KBM-7 (cell line): ENCODE data around the gene AP1G1.
"Not testable (repeated sequence)": the region's sequence is repeated elsewhere in the genome, so short reads cannot be mapped to it uniquely, and the experiment has no call there.

ENCODE experiments used
- DNase-seq: peaks from one replicate; pipeline ENCODE4 v3.0.0-alpha.2; 2015
- in situ Hi-C: fragments of 300-500 bp; cut with MboI; formaldehyde crosslinking; loops from 2 replicates; pipeline ENCODE4 v1.14.3; 2020; ENCODE audit warnings: low sequenced_read_pairs, low pct_unique_long_range_greater_than_20kb, mixed read lengths

The AP1G1 gene

DNA sequence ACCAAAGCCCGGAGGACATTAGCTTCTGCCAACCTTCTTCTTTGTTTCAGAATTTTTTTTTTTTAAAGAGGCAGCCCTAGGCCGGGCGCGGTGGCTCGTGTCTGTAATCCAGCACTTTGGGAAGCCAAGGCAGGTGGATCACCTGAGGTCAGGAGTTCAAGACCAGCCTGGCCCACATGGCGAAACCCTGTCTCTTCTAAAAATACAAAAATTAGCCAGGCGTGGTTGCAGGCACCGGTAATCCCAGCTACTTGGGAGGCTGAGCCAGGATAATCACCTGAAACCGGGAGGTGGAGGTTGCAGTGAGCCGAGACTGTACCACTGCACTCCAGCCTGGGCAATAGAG lies 8.5 kb upstream of the AP1G1 start:
- in situ Hi-C loops, DNase-seq: not testable (repeated sequence)

DNA sequence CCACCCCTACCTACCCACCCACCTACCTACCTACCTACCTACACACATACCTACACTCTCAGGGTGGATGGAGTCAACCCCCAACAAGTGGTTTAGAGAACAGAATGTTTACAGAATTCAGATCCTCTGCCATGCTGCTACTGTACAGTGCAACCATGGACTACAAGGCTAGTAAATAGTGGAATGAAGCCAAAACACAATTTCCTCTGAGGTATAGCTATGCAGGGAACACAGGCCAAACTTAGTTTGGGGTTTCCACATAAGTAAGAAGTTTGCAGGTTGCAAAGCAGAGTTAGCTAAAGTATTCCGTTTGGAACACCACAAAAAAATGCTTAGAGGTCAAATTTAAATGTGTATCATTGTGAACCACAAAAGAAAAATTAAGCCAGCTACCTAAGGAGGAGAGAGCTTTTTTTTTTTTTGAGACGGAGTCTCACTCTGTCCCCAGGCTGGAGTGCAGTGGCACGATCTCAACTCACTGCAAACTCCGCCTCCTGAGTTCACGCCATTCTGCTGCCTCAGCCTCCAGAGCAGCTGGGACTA lies 2.7 kb upstream of the AP1G1 start:
- DNase-seq = no peak

DNA sequence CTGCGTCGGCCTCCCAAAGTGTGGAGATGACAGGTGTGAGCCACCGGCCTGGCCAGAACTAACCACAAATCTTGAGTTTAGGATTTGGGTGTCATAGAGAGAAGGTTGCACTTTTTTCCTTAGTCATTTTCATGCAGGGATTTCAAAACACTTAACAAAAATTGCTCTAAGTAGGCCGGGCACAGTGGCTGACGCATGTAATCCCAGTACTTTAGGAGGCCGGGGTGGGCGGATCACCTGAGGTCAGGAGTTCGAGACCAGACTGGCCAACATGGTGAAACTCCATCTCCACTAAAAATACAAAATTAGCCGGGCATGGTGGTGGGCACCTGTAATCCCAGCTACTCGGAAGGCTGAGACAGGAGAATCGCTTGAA lies 1.5 kb upstream of the AP1G1 start:
- DNase-seq = not testable (repeated sequence)

More for the DNA sequence above, 2.7 kb upstream of the AP1G1 start:
- in situ Hi-C loops = no loop called here

DNA sequence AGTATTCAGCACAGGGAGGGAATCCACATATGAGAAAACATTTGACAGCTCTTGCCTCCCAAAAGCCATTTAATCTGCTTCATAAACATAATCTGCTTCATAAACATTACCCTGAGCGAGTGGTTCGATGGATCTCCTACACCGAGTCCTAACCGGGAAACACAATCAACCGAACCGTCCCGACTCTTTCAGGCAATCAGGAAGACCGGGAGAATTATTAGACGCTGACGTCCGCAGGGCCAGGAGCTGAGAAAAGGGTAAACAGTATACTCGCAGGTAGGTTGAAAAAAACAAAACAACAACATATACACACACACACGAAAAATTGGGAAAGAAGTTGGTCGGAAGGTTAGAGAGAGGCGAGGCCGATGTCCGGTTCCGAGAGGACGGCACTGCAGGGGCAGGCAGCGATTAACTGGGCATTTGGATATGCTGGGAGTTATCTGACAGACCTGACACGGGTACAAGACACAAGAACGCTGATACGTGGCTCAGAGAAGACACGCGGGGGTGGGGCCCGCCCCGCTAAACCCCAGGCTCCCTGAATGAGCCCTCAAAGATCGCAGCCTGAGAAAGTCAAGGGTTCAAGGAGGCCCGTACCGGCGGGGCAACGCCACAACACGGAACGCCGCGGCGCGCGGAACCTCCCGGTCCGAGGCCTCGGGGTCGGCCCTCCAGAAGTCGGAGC lies 585 bp downstream of the AP1G1 start:
- no peak for DNase-seq
- in situ Hi-C loops = no loop called here

More for the DNA sequence above, 1.5 kb upstream of the AP1G1 start:
- in situ Hi-C loops = not testable (repeated sequence)

- no peak for DNase-seq
- in situ Hi-C loops = no loop called here
Observed at GRCh38 chr16:71803305-71803690, 5.3 kb downstream of the AP1G1 start.

DNA sequence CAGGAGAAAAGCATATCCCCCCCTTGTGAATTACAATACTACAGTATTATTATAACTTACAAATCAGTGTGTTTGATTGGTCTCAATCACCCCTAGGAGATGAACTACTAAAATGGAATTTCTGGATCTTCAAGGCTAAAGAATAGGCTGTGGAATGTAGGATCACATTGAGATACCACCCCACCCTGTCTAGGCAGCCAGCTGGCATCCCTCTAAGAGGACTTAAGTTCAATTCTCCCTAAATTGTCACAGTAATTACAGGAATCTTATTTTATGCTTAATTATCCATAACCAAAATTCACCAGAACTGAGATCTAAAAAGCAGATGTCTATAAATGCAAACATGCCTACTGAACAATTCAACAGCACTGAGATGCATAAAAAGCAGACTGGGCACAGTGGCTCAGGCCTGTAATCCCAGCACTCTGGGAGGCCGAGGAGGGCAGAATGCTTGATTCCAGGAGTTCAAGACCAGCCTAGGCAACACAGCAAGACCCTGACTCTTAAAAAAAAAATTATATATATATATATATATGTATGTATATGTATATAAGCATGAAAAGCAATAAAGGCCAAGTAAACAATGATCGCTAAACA lies 12.0 kb downstream of the AP1G1 start:
- in situ Hi-C loops = no loop called here
- DNase-seq = no peak

- in situ Hi-C loops = no loop called here
- DNase-seq = no peak
Observed at GRCh38 chr16:71794943-71795342, 13.7 kb downstream of the AP1G1 start.

GRCh38 chr16:71794018-71794417 lies 14.6 kb downstream of the AP1G1 start:
- no peak for DNase-seq
- in situ Hi-C loops = no loop called here

- DNase-seq = no peak
- in situ Hi-C loops = no loop called here
Observed at GRCh38 chr16:71792176-71792575, 16.5 kb downstream of the AP1G1 start.

DNA sequence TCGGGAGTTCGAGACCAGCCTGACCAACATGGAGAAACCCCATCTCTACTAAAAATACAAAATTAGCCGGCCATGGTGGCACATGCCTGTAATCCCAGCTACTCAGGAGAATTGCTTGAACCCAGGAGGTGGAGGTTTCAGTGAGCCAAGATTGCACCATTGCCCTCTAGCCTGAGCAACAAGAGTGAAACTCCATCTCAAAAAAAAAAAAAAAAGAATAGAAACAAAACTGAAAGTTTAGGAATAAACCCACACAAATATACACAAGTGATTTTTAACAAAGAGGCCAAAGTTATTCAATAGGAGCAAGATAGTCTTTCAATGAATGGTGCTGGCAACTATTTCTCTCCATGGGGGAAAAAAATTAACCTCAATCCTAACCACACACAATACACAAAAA lies 18.3 kb downstream of the AP1G1 start:
- DNase-seq, in situ Hi-C loops: not testable (repeated sequence)

DNA sequence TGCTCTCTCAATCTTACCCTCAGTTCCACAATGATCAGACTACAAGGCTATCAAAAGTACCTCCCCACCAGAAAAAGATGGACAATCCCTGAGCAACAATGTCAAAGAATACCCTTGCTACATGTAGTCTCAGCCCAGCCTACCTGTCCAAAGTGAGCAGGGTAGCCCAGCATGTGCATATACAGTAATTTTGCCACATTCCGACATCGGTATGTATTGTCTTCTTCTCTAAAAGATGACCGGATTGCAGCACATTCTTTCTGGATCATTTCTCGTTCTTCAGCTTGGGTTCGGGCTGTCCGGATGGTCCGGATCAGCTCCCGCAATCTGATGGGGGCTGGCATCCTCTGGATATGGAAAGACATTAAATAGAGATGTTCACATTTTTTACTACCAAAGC lies 19.5 kb downstream of the AP1G1 start:
- in situ Hi-C loops = no loop called here
- DNase-seq = no peak

GRCh38 chr16:71788578-71788977 lies 20.1 kb downstream of the AP1G1 start:
- in situ Hi-C loops = no loop called here
- DNase-seq = no peak

DNA sequence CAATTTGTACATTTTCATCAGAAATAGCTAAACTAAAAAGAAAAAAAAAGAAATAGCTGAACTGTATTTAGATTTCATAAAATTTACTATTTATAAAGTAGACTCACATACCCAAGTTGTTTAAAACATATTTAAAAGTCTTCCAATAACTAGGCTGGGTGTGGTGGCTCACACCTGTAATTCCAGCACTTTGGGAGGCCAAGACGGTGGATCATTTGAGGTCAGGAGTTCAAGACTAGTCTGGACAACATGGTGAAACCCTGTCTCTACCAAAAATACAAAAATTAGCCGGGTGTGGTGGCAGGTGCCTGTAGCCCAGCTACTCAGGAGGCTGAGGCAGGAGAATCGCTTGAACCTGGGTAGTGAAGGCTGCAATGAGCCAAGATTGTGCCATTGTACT lies 23.5 kb downstream of the AP1G1 start:
- in situ Hi-C loops, DNase-seq: not testable (repeated sequence)

- in situ Hi-C loops = no loop called here
- no peak for DNase-seq
Observed at GRCh38 chr16:71784093-71784492, 24.5 kb downstream of the AP1G1 start.

GRCh38 chr16:71781741-71782140 lies 26.9 kb downstream of the AP1G1 start:
- no peak for DNase-seq
- in situ Hi-C loops = no loop called here

GRCh38 chr16:71780521-71781089 lies 28.0 kb downstream of the AP1G1 start:
- DNase-seq = no peak
- in situ Hi-C loops = no loop called here

DNA sequence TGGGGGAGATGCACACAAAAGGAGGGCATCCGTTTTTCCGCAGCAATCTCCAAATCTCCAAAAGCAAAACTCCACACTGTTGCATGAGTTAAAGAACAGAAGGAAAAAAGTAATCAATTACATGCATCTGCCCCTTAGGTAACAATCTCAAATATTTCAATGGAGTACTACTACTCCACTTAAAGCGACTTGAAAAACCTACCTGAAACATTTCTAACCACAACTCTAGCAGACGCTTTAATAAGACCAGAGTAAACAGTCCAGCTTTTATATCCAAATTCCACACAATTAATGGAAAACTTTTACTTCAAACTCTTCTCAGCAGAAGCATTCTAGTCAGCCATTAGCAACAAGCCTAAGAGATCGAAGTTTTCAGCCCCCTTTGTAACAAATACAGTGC lies 29.9 kb downstream of the AP1G1 start:
- in situ Hi-C loops = no loop called here
- DNase-seq = no peak

DNA sequence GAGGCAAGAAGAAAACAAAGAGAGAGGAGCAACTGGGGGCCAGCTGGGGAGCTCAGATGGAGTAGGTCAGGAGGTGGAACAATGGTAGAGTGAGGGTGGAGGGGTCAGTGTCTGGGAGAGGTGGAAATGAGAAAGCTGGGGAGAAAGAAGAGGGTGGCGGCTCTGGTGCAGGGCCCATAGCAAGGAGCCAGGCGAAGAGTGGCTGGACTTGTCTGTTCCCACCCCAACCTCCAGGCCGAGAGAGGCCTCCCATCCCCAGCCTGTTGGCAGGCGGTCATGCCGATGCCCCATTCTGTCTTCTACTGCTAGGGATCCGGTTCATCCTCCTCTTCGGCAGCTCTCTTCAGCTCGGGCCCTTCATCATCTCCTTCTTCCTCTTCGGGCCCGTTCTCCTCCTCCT lies 31.3 kb downstream of the AP1G1 start:
- no peak for DNase-seq
- in situ Hi-C loops = no loop called here

- in situ Hi-C loops = no loop called here
- DNase-seq = no peak
Observed at GRCh38 chr16:71775949-71776348, 32.7 kb downstream of the AP1G1 start.

GRCh38 chr16:71771571-71771970 lies 37.1 kb downstream of the AP1G1 start:
- DNase-seq = no peak
- in situ Hi-C loops = no loop called here

DNA sequence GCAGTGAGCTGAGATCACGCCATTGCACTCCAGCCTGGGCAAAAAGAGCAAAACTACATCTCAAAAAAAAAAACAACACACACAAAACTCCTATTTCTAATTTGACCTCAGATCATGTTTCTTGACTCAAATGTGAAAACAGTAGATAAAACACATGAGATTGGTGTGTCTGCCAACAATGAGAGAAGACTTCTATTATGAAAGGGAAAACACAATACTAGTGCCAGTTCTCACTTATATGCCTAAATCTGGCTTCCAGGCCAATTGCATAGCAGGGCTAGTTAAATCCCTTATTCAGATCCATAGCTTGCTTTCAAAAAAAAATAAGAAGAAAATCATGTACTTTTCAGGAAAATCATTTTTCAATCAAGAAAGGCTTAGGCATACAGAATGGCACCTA lies 39.4 kb downstream of the AP1G1 start:
- DNase-seq = no peak
- in situ Hi-C loops = no loop called here
